Measurements from ENCODE around the gene GLYATL1.

GRCh38 chr11:58924230-58924629, 15.1 kb upstream of the GLYATL1 start:
- TF ChIP-seq CTCF (IDR thresholded peaks at IDR 0.05; ENCODE audit: insufficient read depth, low read length), result no peak
- TF ChIP-seq REST (IDR thresholded peaks at IDR 0.05; ENCODE audit: insufficient replicate concordance, low read depth), result no peak
- TF ChIP-seq POLR2AphosphoS5 (IDR thresholded peaks at IDR 0.05; ENCODE audit: low read depth), result no peak

Measured in HL-60 (cell line).